IMR-90 (cell line): ENCODE results near the gene TYMS. TPM values are rescaled to one million over a fixed set of nuclear protein-coding genes. Genes with fewer than 3 reads are reported as not detected.

ENCODE experiments used
- ATAC-seq: fragments of 200-7000 bp; cut with Tn5 transposase; 2 replicates; pipeline ENCODE4 v1.9.1; 2020; ENCODE audit warnings: low read depth, mild to moderate bottlenecking, moderate library complexity
- BruUV-seq: library from RNA; stranded (reverse); fragments of 400-500 nt; replicated peaks from 2 replicates; lab custom pipeline; 2021; lab: Mats Ljungman, UMichigan
- CTCF ChIA-PET: fragments of 300-600 bp; formaldehyde crosslinking; extraction: SDS; loops from one replicate; lab custom pipeline; 2021; ENCODE audit warnings: antibody characterized with exemption; lab: Yijun Ruan, JAX
- POLR2A ChIA-PET: fragments of 300-600 bp; sonication (Branson Sonifier 250); formaldehyde crosslinking; loops from one replicate; lab custom pipeline; 2022; ENCODE audit warnings: antibody characterized with exemption; ENCODE audit not compliant: unreplicated experiment; lab: Charles Lee
- DNase-seq: peaks from one replicate; pipeline ENCODE4 v3.0.0; 2013
- H2AFZ ChIP-seq: replicated peaks from 2 replicates; pipeline ENCODE3; 2013; ENCODE audit warnings: low read length, mild to moderate bottlenecking; ENCODE audit not compliant: poor library complexity
- H2AK5ac ChIP-seq: 2 replicates; pipeline ENCODE4 v1.6.1; 2013; ENCODE audit warnings: low read depth, low read length, inconsistent platforms
- H2AK9ac ChIP-seq: replicated peaks from 2 replicates; pipeline ENCODE3; 2013; ENCODE audit warnings: mild to moderate bottlenecking, low read depth, low read length, moderate library complexity; ENCODE audit not compliant: poor library complexity
- H2BK120ac ChIP-seq: 2 replicates; pipeline ENCODE4 v1.6.1; 2013; ENCODE audit warnings: low read depth, low read length, inconsistent platforms
- H2BK15ac ChIP-seq: 3 replicates; pipeline ENCODE4 v1.6.1; 2013; ENCODE audit warnings: low read depth, low read length, inconsistent platforms
- H2BK20ac ChIP-seq: 2 replicates; pipeline ENCODE4 v1.6.1; 2013; ENCODE audit warnings: low read depth, mild to moderate bottlenecking, inconsistent platforms, low read length, moderate library complexity
- H2BK5ac ChIP-seq: 2 replicates; pipeline ENCODE4 v1.6.1; 2013; ENCODE audit warnings: mild to moderate bottlenecking, low read depth, low read length, inconsistent platforms; ENCODE audit not compliant: poor library complexity, severe bottlenecking
- H3K14ac ChIP-seq: replicated peaks from 2 replicates; pipeline ENCODE4 v1.6.1; 2013; ENCODE audit warnings: low read depth, low read length, inconsistent platforms
- H3K18ac ChIP-seq: 2 replicates; pipeline ENCODE4 v1.6.1; 2013; ENCODE audit warnings: low read depth, low read length, control low read depth
- H3K23ac ChIP-seq: 2 replicates; pipeline ENCODE4 v1.6.1; 2013; ENCODE audit warnings: low read depth, low read length, inconsistent platforms
- H3K27ac ChIP-seq: 2 replicates; pipeline ENCODE4 v1.5.1; 2013; ENCODE audit warnings: mild to moderate bottlenecking, control low read depth, low read length; ENCODE audit not compliant: insufficient read depth
- H3K27me3 ChIP-seq: 2 replicates; pipeline ENCODE4 v1.6.1; 2013; ENCODE audit warnings: low read length; ENCODE audit not compliant: control insufficient read depth, insufficient read depth
- H3K36me3 ChIP-seq: 2 replicates; pipeline ENCODE4 v1.6.1; 2013; ENCODE audit warnings: low read length, mixed read lengths; ENCODE audit not compliant: control insufficient read depth, insufficient read depth
- H3K4ac ChIP-seq: 2 replicates; pipeline ENCODE4 v1.6.1; 2013; ENCODE audit warnings: low read depth, low read length, inconsistent platforms
- H3K4me1 ChIP-seq: 2 replicates; pipeline ENCODE4 v1.6.1; 2013; ENCODE audit warnings: low read length, mixed read lengths; ENCODE audit not compliant: control insufficient read depth, insufficient read depth
- H3K4me2 ChIP-seq: 2 replicates; pipeline ENCODE4 v1.6.1; 2013; ENCODE audit warnings: low read depth, mild to moderate bottlenecking, control low read depth, low read length, moderate library complexity
- H3K4me3 ChIP-seq: 2 replicates; pipeline ENCODE4 v1.5.1; 2013; ENCODE audit warnings: low read depth, mild to moderate bottlenecking, control low read depth, low read length, moderate library complexity; ENCODE audit not compliant: insufficient read depth
- H3K56ac ChIP-seq: 2 replicates; pipeline ENCODE4 v1.6.1; 2013; ENCODE audit warnings: low read length, inconsistent platforms; ENCODE audit not compliant: insufficient read depth; ENCODE audit errors: extremely low read depth
- H3K79me1 ChIP-seq, 2 experiments: 2 replicates each; pipeline ENCODE4 v1.6.1; 2013; ENCODE audit warnings: low read length in 2 of 2, inconsistent platforms in 1 of 2, low read depth in 1 of 2
- H3K9ac ChIP-seq: 2 replicates; pipeline ENCODE4 v1.6.1; 2013; ENCODE audit warnings: low read depth, low read length, control low read depth
- H3K9me1 ChIP-seq: 2 replicates; pipeline ENCODE4 v1.6.1; 2013; ENCODE audit warnings: low read length, inconsistent platforms; ENCODE audit not compliant: insufficient read depth
- H3K9me3 ChIP-seq: 2 replicates; pipeline ENCODE4 v1.6.1; 2013; ENCODE audit warnings: low read length; ENCODE audit not compliant: control insufficient read depth, insufficient read depth
- H4K20me1 ChIP-seq: 2 replicates; pipeline ENCODE4 v1.6.1; 2013; ENCODE audit warnings: low read length, inconsistent platforms; ENCODE audit not compliant: insufficient read depth
- H4K5ac ChIP-seq: 2 replicates; pipeline ENCODE4 v1.6.1; 2013; ENCODE audit warnings: mild to moderate bottlenecking, low read depth, low read length, control low read depth
- H4K8ac ChIP-seq, 2 experiments: 2 replicates each; pipeline ENCODE4 v1.6.1; 2013; ENCODE audit warnings: low read depth in 2 of 2, low read length in 2 of 2, control low read depth in 1 of 2, inconsistent platforms in 1 of 2
- H4K91ac ChIP-seq: 2 replicates; pipeline ENCODE4 v1.6.1; 2013; ENCODE audit warnings: low read depth, low read length, inconsistent platforms; ENCODE audit not compliant: insufficient read depth
- BHLHE40 ChIP-seq: fragments of 150-350 bp; IDR thresholded peaks from 2 replicates; pipeline ENCODE4 v1.6.1; 2016; ENCODE audit warnings: mild to moderate bottlenecking, low read depth, low read length
- CEBPB ChIP-seq: IDR thresholded peaks from 2 replicates; pipeline ENCODE4 v1.6.1; 2012; ENCODE audit warnings: low read depth, low read length, improper control_type of control experiment
- CHD1 ChIP-seq: IDR thresholded peaks from 2 replicates; pipeline ENCODE4 v1.6.1; 2012; ENCODE audit warnings: low read depth, low read length, improper control_type of control experiment
- CTCF ChIP-seq: conservative IDR thresholded peaks from 2 replicates; pipeline ENCODE4 v1.5.1; 2012; ENCODE audit warnings: mild to moderate bottlenecking, low read depth, low read length, improper control_type of control experiment
- ELK1 ChIP-seq: fragments of 150-350 bp; IDR thresholded peaks from 2 replicates; pipeline ENCODE4 v1.6.1; 2016; ENCODE audit warnings: low read depth, mild to moderate bottlenecking, low read length, moderate library complexity, borderline replicate concordance
- FOS ChIP-seq: fragments of 150-350 bp; IDR thresholded peaks from 2 replicates; pipeline ENCODE4 v1.6.1; 2016; ENCODE audit warnings: low read depth, low read length
- MXI1 ChIP-seq: IDR thresholded peaks from 2 replicates; pipeline ENCODE4 v1.6.1; 2012; ENCODE audit warnings: low read depth, mild to moderate bottlenecking, low read length, moderate library complexity, borderline replicate concordance
- NFE2L2 ChIP-seq: fragments of 150-350 bp; IDR thresholded peaks from 2 replicates; pipeline ENCODE4 v1.6.1; 2016; ENCODE audit warnings: low read depth, mild to moderate bottlenecking, low read length
- POLR2A ChIP-seq: IDR thresholded peaks from 2 replicates; pipeline ENCODE4 v1.6.1; 2012; ENCODE audit warnings: mild to moderate bottlenecking, low read depth, low read length
- RAD21 ChIP-seq: IDR thresholded peaks from 2 replicates; pipeline ENCODE4 v1.6.1; 2012; ENCODE audit warnings: low read length, improper control_type of control experiment
- RFX5 ChIP-seq: IDR thresholded peaks from 2 replicates; pipeline ENCODE4 v1.8.0; 2012; ENCODE audit warnings: low read depth, mild to moderate bottlenecking, low read length, moderate library complexity
- SMC3 ChIP-seq: fragments of 150-350 bp; IDR thresholded peaks from 2 replicates; pipeline ENCODE4 v1.6.1; 2016; ENCODE audit warnings: low read depth, mild to moderate bottlenecking, antibody characterized with exemption, low read length, moderate library complexity
- USF2 ChIP-seq: fragments of 150-350 bp; IDR thresholded peaks from 2 replicates; pipeline ENCODE4 v1.6.1; 2017; ENCODE audit warnings: mild to moderate bottlenecking, antibody characterized with exemption, low read length, low read depth
- WGBS, 2 experiments: methylation state at CpG; one replicate each; pipeline versions ENCODE4 v1.1.5 to v1.1.7; 2013; ENCODE audit warnings: missing lambda C conversion rate in 2 of 2; ENCODE audit not compliant: insufficient read length in 1 of 2; ENCODE audit errors: extremely low coverage in 2 of 2; 5-methylcytosine and 5-hydroxymethylcytosine counted together
- dilution Hi-C: fragments of 300-500 bp; cut with HindIII; formaldehyde crosslinking; loops from one replicate; pipeline ENCODE4 v1.14.3; 2018; ENCODE audit warnings: low sequenced_read_pairs; ENCODE audit not compliant: unreplicated experiment
- in situ Hi-C: fragments of 300-500 bp; cut with MboI; formaldehyde crosslinking; loops from 3 replicates; pipeline ENCODE4 v1.14.3; 2019; ENCODE audit warnings: low sequenced_read_pairs, inconsistent platforms, mixed read lengths
- intact Hi-C: fragments of 100-400 bp; cut with micrococcal nuclease; formaldehyde crosslinking; loops from 2 replicates; pipeline ENCODE4 v1.10.0; 2022
- polyA plus RNA-seq, 3 experiments: library from polyadenylated mRNA; depleted of rRNA; stranded (reverse); fragments of >200 nt; gene quantifications; 2 replicates each; pipeline ENCODE4 v1.2.3, GENCODE V29; 2012; ENCODE audit warnings: low replicate concordance in 1 of 3
- total RNA-seq: library from RNA; depleted of rRNA; stranded (reverse); fragments of >200 nt; gene quantifications from 2 replicates; pipeline ENCODE4 v1.2.3, GENCODE V29; 2012

The TYMS gene
- total and polyA plus RNA-seq, 2 of the 4 experiments (the other 2 are of a cell fraction), result 28.3 to 92.2 TPM

GRCh38 chr18:706405-706804 lies 49.0 kb downstream of the TYMS start:
- Histone ChIP-seq H3K36me3 (peaks cover 7% of the 10 kb centered on the region), H3K14ac (no peak overlapping the region), H4K91ac (no peak overlapping the region), H3K27ac (no peak overlapping the region), H2AK9ac (no peak overlapping the region), H2BK5ac (no peak overlapping the region), H3K79me1 (peaks cover 19 to 28% of the 10 kb centered on the region in 2 experiments), H3K27me3 (no peaks in the 10 kb centered on the region), H2AFZ (no peak overlapping the region), H3K4me3 (no peak overlapping the region), H3K56ac (no peak overlapping the region), H3K4me1 (peaks cover 10% of the 10 kb centered on the region), H3K4me2 (no peak overlapping the region), H3K9me3 (no peaks in the 10 kb centered on the region), H4K8ac (no peak overlapping the region), H2BK120ac (no peak overlapping the region), H3K18ac (no peak overlapping the region), H3K4ac (no peak overlapping the region), H4K5ac (no peak overlapping the region), H2BK20ac (no peak overlapping the region), H3K9me1 (peaks cover 10% of the 10 kb centered on the region), H4K20me1 (peaks cover 24% of the 10 kb centered on the region), H3K9ac (no peak overlapping the region), H3K23ac (no peak overlapping the region), H2AK5ac (no peak overlapping the region), H2BK15ac (no peak overlapping the region)
- no TSS peak for BruUV-seq
- in situ Hi-C loops, result no loop called here
- DNase-seq (no peak), ATAC-seq (no peak)
- ChIA-PET POLR2A (no interaction called here), CTCF (interaction anchor here (0.6 to 1.3 kb wide), 3 partner anchors 11 to 82 kb away, joined by 3 read pairs; no protein-coding TSS in a partner anchor)
- intact Hi-C loops, result no loop called here
- 97% methylated on average over 6 of the region's 8 CpGs; no CpG with 5 or more reads in 1 of the 2 experiments for WGBS, 2 experiments
- dilution Hi-C loops, result no loop called here
- TF ChIP-seq ELK1 (no peak), NFE2L2 (no peak), USF2 (no peak), BHLHE40 (no peak), MXI1 (no peak), CTCF (no peak), RFX5 (no peak), CHD1 (no peak), SMC3 (no peak), FOS (no peak), RAD21 (no peak), POLR2A (no peak), CEBPB (no peak)
